Sigmoid colon (tissue), 7 donors: Measurements from ENCODE around the gene MORF4L1. TPM values are rescaled to one million over a fixed set of nuclear protein-coding genes. Genes with fewer than 3 reads are reported as not detected.

Experiments
- DNase-seq: peaks from one replicate; pipeline ENCODE4 v3.0.0-alpha.2; 2019
- H3K27ac ChIP-seq, 4 donors: fragments of 200-600 bp; sonication (generic); one replicate each; pipeline ENCODE4 v1.5.1; 2016 to 2019; ENCODE audit warnings: mild to moderate bottlenecking in 1 of 4
- H3K27me3 ChIP-seq, 3 donors: fragments of 200-600 bp; sonication (generic); one replicate each; pipeline ENCODE4 v1.5.1; 2019; ENCODE audit warnings: mild to moderate bottlenecking in 1 of 3
- H3K36me3 ChIP-seq, 4 donors: fragments of 200-600 bp; sonication (generic); one replicate each; pipeline ENCODE4 v1.5.1; 2016 to 2019
- H3K4me1 ChIP-seq, 4 donors: fragments of 200-600 bp; sonication (generic); one replicate each; pipeline ENCODE4 v1.5.1; 2017 to 2019
- H3K4me3 ChIP-seq, 4 donors: fragments of 200-600 bp; sonication (generic); one replicate each; pipeline ENCODE4 v1.5.1; 2017 to 2019; ENCODE audit warnings: mild to moderate bottlenecking in 2 of 4, moderate library complexity in 1 of 4
- H3K9me3 ChIP-seq, 4 donors: fragments of 200-600 bp in 3 of 4; sonication (generic) in 3 of 4; one replicate each; pipeline versions ENCODE4 v1.5.1 to v1.6.1; 2013 to 2019
- CTCF ChIP-seq, 4 experiments: fragments of 450-650 bp in 3 of 4; fragments of 200-600 bp in 1 of 4; IDR thresholded peaks; one replicate each; pipeline ENCODE4 v1.5.1; 2016 to 2019; ENCODE audit warnings: antibody characterized with exemption in 4 of 4, mild to moderate bottlenecking in 3 of 4, moderate library complexity in 2 of 4
- EP300 ChIP-seq, 4 donors: sonication (generic); formaldehyde crosslinking; IDR thresholded peaks; one replicate each; pipeline ENCODE4 v1.6.1; 2017; ENCODE audit warnings: antibody characterized with exemption in 4 of 4
- POLR2A ChIP-seq, 2 donors: fragments of 450-650 bp; IDR thresholded peaks; one replicate each; pipeline ENCODE4 v1.6.1; 2016; ENCODE audit warnings: antibody characterized with exemption in 2 of 2, mild to moderate bottlenecking in 2 of 2, moderate library complexity in 2 of 2
- POLR2AphosphoS5 ChIP-seq, 4 donors: sonication (generic); formaldehyde crosslinking; IDR thresholded peaks; one replicate each; pipeline ENCODE4 v1.6.1; 2017; ENCODE audit warnings: antibody characterized with exemption in 4 of 4
- WGBS, 2 donors: extraction: QIAGEN DNeasy Blood & Tissue Kit; methylation state at CpG; one replicate each; pipeline ENCODE4 v1.1.7; 2013; 5-methylcytosine and 5-hydroxymethylcytosine counted together
- intact Hi-C: fragments of 100-400 bp; cut with DNase I; formaldehyde crosslinking; loops from one replicate; pipeline ENCODE4 v1.15.1; 2023
- polyA plus RNA-seq, 3 donors: library from polyadenylated mRNA; stranded (reverse); fragments of 200-250 nt; gene quantifications; one replicate each; pipeline ENCODE4 v1.2.3, GENCODE V29; 2013
- total RNA-seq, 4 donors: library from RNA; depleted of rRNA; stranded (reverse); fragments of >200 nt; gene quantifications; one replicate each; pipeline ENCODE4 v1.1.0, GENCODE V29; 2016
- donor health status: healthy with polysubstance abuse.
- donor health status: Bipolar disorder and iron deficiency.
- donor health status: healthy.

Gene MORF4L1
- total and polyA plus RNA-seq, 7 donors, result 245 to 500 (median 318) TPM

- TF ChIP-seq POLR2A (IDR thresholded peaks at IDR 0.05) (no peak), EP300 (IDR thresholded peaks at IDR 0.05) (no peak), POLR2AphosphoS5 (IDR thresholded peaks at IDR 0.05) (no peak), CTCF (IDR thresholded peaks at IDR 0.05) (no peak)
- Histone ChIP-seq H3K4me3 (no peak overlapping the region), H3K27ac (no peak overlapping the region), H3K36me3 (no peaks in the 10 kb centered on the region), H3K4me1 (no peaks in the 10 kb centered on the region), H3K9me3 (no peaks in the 10 kb centered on the region), H3K27me3 (no peaks in the 10 kb centered on the region)
- 82 to 94% methylated on average over 2 of the region's 2 CpGs for WGBS, 2 donors
- intact Hi-C loops, result no loop called here
- no peak for DNase-seq
Observed at GRCh38 chr15:78850352-78850751, 22.3 kb upstream of the MORF4L1 start.

- Histone ChIP-seq H3K27me3 (no peaks in the 10 kb centered on the region), H3K4me3 (no peak overlapping the region), H3K9me3 (no peaks in the 10 kb centered on the region), H3K36me3 (no peaks in the 10 kb centered on the region), H3K4me1 (no peaks in the 10 kb centered on the region), H3K27ac (no peak overlapping the region)
- no peak for DNase-seq
- TF ChIP-seq POLR2AphosphoS5 (IDR thresholded peaks at IDR 0.05) (no peak), POLR2A (IDR thresholded peaks at IDR 0.05) (no peak), EP300 (IDR thresholded peaks at IDR 0.05) (no peak), CTCF (IDR thresholded peaks at IDR 0.05) (no peak)
- intact Hi-C loops, result no loop called here
- 59 to 72% methylated on average over 6 of the region's 6 CpGs for WGBS, 2 donors
Observed at GRCh38 chr15:78850941-78851755, 21.5 kb upstream of the MORF4L1 start.

- DNase-seq, result no peak
Observed at GRCh38 chr15:78853500-78853899, 19.2 kb upstream of the MORF4L1 start.

GRCh38 chr15:78854833-78855372 is 17.8 kb upstream of the MORF4L1 start:
- no peaks in the 10 kb centered on the region for H3K9me3 ChIP-seq
- no peaks in the 10 kb centered on the region for H3K4me1 ChIP-seq
- TF ChIP-seq EP300 (IDR thresholded peaks at IDR 0.05) (no peak), POLR2AphosphoS5 (IDR thresholded peaks at IDR 0.05) (no peak), POLR2A (IDR thresholded peaks at IDR 0.05) (no peak), CTCF (IDR thresholded peaks at IDR 0.05) (no peak)
- H3K27ac ChIP-seq, result no peak overlapping the region
- H3K4me3 ChIP-seq, result no peak overlapping the region
- intact Hi-C loops, result loop anchor here (5.0 kb wide), 1 partner anchor 43 kb away; the partner anchor contains the start of gene ADAMTS7
- 86 to 97% methylated on average over 2 of the region's 2 CpGs for WGBS, 2 donors
- H3K36me3 ChIP-seq, result no peaks in the 10 kb centered on the region
- no peaks in the 10 kb centered on the region for H3K27me3 ChIP-seq
- no peak for DNase-seq

More at GRCh38 chr15:78853500-78853899, 19.2 kb upstream of the MORF4L1 start:
- 95 to 96% methylated on average over 6 of the region's 6 CpGs for WGBS, 2 donors
- intact Hi-C loops, result no loop called here
- TF ChIP-seq POLR2A (IDR thresholded peaks at IDR 0.05), result no peak
- Histone ChIP-seq H3K36me3 (no peaks in the 10 kb centered on the region), H3K4me3 (no peak overlapping the region), H3K4me1 (no peaks in the 10 kb centered on the region), H3K27me3 (no peaks in the 10 kb centered on the region), H3K27ac (no peak overlapping the region), H3K9me3 (no peaks in the 10 kb centered on the region)

- TF ChIP-seq POLR2AphosphoS5 (IDR thresholded peaks at IDR 0.05) (no peak), EP300 (IDR thresholded peaks at IDR 0.05) (no peak), POLR2A (IDR thresholded peaks at IDR 0.05) (no peak), CTCF (IDR thresholded peaks at IDR 0.05) (no peak)
- Histone ChIP-seq H3K4me3 (no peak overlapping the region), H3K27me3 (no peaks in the 10 kb centered on the region), H3K27ac (no peak overlapping the region), H3K36me3 (no peaks in the 10 kb centered on the region), H3K4me1 (no peaks in the 10 kb centered on the region), H3K9me3 (no peaks in the 10 kb centered on the region)
- DNase-seq, result no peak
- intact Hi-C loops, result loop anchor here (5.0 kb wide), 1 partner anchor 43 kb away; the partner anchor contains the start of gene ADAMTS7
- WGBS, 2 donors, result 68 to 70% methylated on average over 4 of the region's 4 CpGs
Observed at GRCh38 chr15:78855746-78856145, 16.9 kb upstream of the MORF4L1 start.
